ENCODE results near the gene BBOX1.

- TF ChIP-seq, protein P1, sequence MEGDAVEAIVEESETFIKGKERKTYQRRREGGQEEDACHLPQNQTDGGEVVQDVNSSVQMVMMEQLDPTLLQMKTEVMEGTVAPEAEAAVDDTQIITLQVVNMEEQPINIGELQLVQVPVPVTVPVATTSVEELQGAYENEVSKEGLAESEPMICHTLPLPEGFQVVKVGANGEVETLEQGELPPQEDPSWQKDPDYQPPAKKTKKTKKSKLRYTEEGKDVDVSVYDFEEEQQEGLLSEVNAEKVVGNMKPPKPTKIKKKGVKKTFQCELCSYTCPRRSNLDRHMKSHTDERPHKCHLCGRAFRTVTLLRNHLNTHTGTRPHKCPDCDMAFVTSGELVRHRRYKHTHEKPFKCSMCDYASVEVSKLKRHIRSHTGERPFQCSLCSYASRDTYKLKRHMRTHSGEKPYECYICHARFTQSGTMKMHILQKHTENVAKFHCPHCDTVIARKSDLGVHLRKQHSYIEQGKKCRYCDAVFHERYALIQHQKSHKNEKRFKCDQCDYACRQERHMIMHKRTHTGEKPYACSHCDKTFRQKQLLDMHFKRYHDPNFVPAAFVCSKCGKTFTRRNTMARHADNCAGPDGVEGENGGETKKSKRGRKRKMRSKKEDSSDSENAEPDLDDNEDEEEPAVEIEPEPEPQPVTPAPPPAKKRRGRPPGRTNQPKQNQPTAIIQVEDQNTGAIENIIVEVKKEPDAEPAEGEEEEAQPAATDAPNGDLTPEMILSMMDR (conservative IDR thresholded peaks at IDR 0.05; ENCODE audit: low read depth, low read length), result no peak
- TF ChIP-seq EZH2 (IDR thresholded peaks at IDR 0.05; ENCODE audit: borderline replicate concordance, low read depth, low read length, poor library complexity, severe bottlenecking), result no peak
Measured at GRCh38 chr11:27118371-27118770, 77.8 kb downstream of the BBOX1 start.

Measured in A673 (cell line).